GM19025 (cell line): ENCODE measurements around the gene GNB3.

ENCODE experiments used
- ATAC-seq: cut with Tn5 transposase; IDR thresholded peaks from one replicate; pipeline ENCODE4 v1.9.1; 2021; ENCODE audit warnings: mild to moderate bottlenecking, low read depth, moderate library complexity; ENCODE audit not compliant: unreplicated experiment

The GNB3 gene

DNA sequence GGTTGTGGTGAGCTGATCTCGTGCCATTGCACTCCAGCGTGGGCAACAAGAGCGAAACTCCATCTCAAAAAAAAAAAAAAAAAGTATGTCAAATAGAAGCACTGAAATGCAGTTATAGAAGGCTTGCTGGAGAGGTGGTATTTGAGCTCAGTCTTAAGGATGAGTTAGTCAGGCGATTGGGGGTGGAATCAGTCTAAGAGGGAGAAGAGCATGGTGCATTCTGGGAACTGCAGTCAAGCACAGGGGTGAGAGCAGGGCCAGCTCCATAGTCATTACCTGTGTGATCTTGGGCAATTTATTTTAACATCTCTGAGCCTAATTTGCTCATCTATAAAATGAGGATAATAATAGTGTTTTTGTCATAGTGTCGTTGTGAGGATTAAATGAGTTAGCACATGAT, 5.9 kb upstream of the GNB3 start:
- ATAC-seq = no peak

DNA sequence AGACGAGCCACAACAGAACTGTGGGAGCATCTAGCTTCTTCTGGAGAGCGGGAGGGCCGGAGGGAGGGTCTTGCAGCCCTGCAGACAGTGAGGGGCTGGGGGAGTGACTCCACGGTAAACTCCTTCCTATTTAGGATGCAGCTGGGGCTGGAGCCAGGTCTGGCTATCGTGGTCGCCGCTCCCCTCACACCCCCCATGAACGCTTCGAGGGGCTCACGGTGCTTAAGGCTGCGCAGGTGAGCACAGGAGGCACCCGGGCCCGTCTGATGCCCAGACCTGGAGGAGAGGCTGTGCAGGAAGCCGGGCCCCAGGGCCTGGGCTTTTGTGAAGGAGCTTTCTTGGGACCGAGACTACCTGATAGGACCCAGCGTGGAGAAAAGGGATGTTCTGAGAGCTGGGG, 3.9 kb upstream of the GNB3 start:
- no peak for ATAC-seq

DNA sequence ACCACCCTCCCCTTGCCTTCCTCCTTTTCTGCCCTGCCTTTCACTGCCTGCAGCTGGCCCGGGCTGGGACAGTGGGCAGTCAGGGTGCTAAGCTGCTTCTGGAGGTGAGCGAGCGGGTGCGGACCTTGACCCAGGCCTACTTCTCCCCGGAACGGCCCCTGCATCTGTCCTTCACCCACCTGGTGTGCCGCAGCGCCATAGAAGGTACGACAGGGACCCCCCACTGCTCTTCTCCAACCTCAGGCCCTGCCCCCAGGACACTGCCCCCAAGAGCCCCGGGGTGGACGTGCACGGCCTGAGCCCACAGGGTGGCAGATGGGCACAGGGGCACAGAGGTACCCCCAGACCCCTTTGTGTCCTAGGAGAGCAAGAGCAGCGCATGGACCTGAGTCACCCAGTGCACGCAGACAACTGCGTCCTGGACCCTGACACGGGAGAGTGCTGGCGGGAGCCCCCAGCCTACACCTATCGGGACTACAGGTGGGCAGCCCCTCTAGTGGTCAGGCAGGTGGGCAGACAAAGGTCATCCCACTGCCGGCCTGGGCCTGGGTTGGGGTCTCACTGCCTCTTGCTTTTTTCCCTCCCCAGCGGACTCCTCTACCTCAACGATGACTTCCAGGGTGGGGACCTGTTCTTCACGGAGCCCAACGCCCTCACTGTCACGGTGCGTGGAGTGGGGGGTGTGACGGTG, 3.2 kb upstream of the GNB3 start:
- ATAC-seq = no peak

- no peak for ATAC-seq
Measured at GRCh38 chr12:6838854-6839253, 1.9 kb upstream of the GNB3 start.

DNA sequence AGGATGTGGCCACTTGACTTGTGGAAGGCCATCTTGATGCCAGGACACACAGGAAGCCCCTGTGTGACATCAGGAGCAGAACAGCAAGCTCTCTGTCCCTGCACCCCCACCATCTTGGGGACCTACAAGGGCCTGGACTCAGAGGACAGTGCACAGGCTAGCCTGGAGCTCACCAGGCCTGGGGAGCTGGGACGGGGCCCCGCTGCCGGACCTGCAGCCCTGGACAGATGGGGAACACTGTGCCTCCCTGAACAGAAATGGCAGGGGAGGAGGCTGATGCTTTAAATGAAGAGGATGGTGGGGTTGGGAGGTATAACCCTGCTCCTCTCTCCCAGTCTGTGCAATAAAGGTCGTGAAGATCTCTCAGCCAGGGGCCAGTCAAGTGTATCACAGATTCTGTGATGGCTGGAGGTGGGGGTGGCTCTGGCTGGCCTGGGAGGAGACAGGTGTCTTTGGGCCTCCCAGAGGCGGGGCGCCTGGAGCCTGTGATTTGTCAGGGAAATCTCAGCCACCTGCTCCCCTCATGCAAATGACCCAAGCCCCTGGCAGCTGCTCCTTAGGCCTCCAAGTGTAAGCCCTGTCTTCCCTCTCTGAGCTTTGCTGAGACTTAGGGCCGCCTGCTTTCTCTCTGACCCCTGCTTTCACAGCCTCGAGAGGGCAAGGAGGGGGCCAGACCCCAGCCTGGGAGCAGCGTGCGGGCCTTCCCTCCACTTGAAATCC, 1.1 kb upstream of the GNB3 start:
- peak; percentile 82 for ATAC-seq

DNA sequence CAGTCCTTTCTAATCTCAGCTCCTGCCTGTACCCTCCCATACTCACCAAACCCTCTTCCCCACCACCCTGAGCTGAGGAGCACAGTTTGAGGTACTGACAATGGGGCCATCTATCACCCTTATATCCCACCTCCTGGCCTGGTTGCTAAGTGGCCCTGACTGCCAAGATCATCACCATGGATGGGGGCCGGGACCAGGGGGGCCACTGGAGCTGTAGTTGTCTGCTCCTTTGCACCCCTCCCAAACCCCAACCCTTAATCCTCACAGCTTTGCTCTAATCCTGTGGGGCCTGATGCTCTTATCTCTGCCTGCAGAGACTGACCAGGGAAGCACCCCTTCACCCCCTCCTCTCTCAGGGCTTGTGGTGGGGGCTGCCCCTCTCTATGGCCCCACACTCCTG, 395 bp upstream of the GNB3 start:
- no peak for ATAC-seq

DNA sequence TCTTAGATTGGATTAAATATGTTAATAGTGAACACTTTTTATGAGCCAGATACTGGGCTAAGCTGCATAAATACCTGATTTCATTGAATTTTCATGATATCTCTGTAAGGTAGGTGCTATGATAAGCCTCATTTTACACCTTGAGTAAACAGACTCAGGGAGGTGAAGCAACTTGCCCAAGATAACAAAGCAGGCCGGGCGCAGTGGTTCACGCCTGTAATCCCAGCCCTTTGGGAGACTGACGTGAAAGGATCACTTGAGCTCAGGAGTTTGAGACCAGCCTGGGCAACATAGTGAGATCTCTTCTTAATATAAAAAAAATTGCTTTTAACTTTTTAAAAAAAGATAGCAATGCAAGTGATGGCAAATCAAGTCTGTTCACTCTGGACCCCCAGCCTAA, 1.4 kb downstream of the GNB3 start:
- ATAC-seq = no peak

GRCh38 chr12:6843118-6843902, 2.6 kb downstream of the GNB3 start:
- ATAC-seq = no peak

DNA sequence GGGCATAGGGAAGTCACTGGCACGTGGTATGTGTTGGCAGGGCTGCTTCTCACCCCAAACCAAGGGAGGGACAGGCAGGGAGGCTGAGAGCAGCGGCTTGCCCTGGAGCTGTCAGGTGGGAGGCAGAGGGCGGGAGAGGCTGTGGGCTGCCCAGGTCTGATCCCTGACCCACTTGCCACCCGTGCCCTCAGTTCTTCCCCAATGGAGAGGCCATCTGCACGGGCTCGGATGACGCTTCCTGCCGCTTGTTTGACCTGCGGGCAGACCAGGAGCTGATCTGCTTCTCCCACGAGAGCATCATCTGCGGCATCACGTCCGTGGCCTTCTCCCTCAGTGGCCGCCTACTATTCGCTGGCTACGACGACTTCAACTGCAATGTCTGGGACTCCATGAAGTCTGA, 4.7 kb downstream of the GNB3 start:
- ATAC-seq = no peak

DNA sequence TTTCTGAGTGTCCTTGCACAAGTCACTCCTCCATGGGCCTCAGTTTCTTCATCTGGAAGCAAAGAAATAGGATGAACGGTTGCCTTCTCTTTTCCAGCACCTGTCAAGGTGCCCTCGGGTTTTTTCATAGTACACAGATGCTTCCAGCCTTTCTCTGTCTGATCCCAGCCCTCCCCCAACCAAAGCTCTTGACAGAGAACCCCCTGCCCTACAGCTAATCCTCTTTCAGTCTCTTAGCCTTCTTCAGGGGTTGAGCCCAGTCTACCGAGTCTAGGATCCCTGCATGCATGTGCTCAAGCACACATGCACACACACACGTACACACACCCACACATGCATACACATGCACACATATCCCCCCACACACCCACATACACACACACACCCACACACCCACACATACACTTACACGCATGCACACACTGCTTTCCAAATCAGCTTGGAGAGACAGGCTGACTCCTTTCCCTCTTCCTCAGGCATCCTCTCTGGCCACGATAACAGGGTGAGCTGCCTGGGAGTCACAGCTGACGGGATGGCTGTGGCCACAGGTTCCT, 5.7 kb downstream of the GNB3 start:
- no peak for ATAC-seq

- ATAC-seq = no peak
Measured at GRCh38 chr12:6847676-6848075, 7.0 kb downstream of the GNB3 start.

DNA sequence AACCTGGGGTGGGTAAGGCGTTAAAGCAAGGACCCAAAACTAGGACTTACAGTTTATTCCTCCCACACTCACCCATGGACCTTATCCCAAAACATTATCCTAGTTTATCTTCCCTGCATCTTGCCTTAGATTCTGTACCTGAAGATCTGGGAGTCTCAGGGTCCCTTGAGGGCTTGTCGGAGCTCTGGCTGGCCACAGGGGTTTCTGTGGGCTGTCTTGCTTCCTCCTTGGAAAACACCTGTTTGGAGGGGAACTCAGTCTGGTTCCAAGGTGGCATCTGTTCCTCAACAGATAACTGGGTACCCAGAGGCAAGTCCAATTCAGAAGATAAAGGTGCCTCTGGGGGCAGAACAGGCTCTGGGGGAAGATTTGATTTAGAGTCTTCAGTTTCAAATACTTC, 8.7 kb downstream of the GNB3 start:
- ATAC-seq = no peak

- ATAC-seq = no peak
Measured at GRCh38 chr12:6849976-6850560, 9.3 kb downstream of the GNB3 start.

GRCh38 chr12:6850796-6851152, 10.0 kb downstream of the GNB3 start:
- ATAC-seq = no peak

DNA sequence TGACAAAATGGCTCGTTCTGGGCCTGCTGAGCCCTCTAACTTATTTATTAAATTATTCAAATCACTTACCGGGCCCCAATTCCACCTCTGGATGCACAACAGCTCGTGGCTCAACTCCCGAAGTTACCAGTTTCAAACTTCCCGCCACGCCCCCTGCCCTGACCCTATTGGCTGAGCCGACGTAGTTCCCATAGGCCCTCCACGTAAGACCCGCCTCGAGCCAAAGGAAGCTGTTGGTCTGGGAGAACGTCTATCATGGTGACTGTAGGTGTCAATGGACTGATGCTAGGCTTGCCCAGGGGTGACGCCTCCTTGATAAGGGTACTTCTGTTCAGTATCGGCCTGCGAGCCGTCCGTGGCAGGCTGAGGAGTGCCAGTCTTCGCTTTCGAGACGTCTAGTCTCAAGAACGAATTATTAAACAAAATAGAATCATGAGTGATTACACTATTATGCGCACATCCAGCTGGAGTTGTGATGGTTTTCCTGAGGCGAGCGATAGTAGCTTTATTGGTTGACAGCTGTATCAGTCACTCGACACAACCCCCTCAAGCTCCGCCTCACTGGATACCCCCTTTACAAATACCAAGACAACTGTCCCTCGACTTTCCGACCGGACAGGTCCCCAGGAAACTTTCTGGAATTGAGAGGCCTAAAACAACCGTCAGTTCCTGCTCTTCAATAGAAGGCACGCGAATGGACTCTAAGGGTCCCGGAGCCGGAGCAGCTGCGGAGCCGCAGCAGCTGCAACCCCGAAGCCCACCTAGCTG, 10.6 kb downstream of the GNB3 start, which contains the start of gene CDCA3:
Gene CDCA3 (minus strand): TSS at position 134 of the 768 bp plus-strand sequence. CDS start 334 bp downstream, outside the sequence.
- ATAC-seq = peak; percentile 37

GRCh38 chr12:6851921-6852650, 11.4 kb downstream of the GNB3 start, which contains the start of gene USP5:
Gene USP5 (plus strand): TSS chr12:6852150. CDS start chr12:6852180, 30 bp downstream.
- ATAC-seq = peak; percentile 69

DNA sequence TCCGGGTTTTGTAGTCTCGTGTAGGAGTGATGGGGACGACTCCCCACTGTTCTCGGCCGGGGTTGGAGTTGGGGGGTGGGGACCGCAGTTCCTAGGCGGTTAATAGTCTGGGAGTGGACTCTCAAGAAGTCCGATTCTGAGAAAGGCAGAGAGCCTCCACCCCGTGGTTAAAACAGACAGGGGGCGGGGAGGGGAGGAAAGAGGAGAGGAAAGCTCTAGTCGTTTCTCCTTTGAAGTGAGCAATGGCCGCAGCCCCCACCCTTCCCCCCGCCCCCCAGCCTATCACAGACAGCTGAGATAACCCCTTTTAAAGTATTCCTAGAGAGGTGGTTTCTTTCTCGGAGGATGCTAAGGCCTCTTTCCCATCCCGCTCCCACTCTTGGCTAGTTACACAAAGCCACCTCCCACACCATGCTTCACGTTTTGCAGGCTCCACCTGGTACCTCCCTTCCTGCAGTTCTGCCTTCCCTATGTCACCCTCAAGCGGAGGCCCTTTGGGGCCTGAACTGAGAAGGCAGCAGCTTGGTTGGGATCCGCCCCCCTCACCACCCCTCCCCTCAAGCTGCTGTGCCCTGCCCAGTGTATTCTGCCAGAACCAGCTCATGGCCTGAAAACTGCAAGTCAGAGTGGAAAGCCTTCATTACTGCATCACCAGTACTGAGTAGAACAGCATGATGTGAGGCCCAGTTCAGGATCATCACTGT, 12.1 kb downstream of the GNB3 start:
- ATAC-seq = no peak

DNA sequence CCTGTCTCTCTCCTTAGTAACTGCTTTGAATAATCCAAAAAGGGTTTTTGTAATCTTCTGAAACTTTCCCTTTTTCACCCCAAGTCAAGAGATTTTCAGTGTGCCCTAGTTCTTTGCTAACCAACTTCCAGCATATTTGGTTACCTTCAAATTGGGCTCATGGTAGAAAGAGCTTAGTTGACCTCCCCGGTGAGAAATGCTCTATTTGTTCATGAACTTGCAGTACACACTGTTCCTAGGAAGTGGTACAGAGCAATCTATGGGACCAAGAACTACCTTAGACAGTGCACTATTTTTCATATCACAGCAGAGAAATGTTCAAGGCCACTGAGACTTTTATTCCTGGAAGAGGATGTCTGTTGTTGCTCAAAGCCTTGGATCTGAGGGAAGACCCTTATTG, 12.9 kb downstream of the GNB3 start:
- no peak for ATAC-seq

- no peak for ATAC-seq
Measured at GRCh38 chr12:6854036-6854435, 13.3 kb downstream of the GNB3 start.
